Measurements from ENCODE around the gene AOC1.
"Not testable (repeated sequence)": the region's sequence is repeated elsewhere in the genome, so short reads cannot be mapped to it uniquely, and the experiment has no call there.

AOC1 gene

GRCh38 chr7:150909200-150909995 is 57.1 kb downstream of the AOC1 start:
- Histone ChIP-seq H3K27me3 (ENCODE audit: control insufficient read depth, insufficient read depth, low read length) (peaks cover 15% of the 10 kb centered on the region), H3K4me1 (ENCODE audit: control insufficient read depth, insufficient read depth, low read length) (peaks cover under 1% of the 10 kb centered on the region), H3K4me3 (ENCODE audit: low read length) (no peak overlapping the region), H3K36me3 (ENCODE audit: control insufficient read depth, insufficient read depth, low read length) (no peaks in the 10 kb centered on the region), H3K9me3 (ENCODE audit: control insufficient read depth, low read length) (no peaks in the 10 kb centered on the region), H3K9ac (ENCODE audit: low read length) (no peak overlapping the region)

DNA sequence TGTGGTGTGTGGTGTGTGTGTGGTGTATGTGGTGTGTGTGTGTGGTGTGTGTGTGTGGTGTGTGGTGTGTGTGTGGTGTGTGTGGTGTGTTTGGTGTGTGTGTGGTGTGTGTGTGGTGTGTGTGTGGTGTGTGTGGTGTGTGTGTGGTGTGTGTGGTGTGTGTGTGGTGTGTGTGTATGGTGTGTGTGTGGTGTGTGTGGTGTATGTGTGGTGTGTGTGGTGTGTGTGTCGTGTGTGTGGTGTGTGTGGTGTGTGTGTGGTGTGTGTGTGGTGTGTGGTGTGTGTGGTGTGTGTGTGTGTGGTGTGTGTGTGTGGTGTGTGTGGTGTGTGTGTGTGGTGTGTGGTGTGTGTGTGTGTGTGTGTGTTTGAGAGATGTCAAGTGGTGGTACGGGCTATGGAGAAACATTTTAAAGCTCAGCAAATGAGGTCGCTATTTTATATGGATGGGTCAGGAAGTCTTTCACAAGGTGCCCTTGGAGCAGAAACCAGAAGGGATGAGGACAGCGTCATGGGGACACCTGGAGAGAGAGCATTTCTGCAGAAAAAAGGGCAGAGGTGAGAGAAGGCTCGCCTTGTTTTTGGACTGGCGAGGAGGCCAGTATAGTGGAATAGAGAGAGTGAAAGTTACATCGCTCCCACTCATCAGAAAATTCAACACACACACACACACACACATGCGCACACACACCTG is 58.1 kb downstream of the AOC1 start:
- H3K36me3 ChIP-seq (ENCODE audit: control insufficient read depth, insufficient read depth, low read length); H3K4me3 ChIP-seq (ENCODE audit: low read length); H3K9me3 ChIP-seq (ENCODE audit: control insufficient read depth, low read length); H3K4me1 ChIP-seq (ENCODE audit: control insufficient read depth, insufficient read depth, low read length); H3K9ac ChIP-seq (ENCODE audit: low read length): not testable (repeated sequence)
- peaks cover 15% of the 10 kb centered on the region for H3K27me3 ChIP-seq (ENCODE audit: control insufficient read depth, insufficient read depth, low read length)

DNA sequence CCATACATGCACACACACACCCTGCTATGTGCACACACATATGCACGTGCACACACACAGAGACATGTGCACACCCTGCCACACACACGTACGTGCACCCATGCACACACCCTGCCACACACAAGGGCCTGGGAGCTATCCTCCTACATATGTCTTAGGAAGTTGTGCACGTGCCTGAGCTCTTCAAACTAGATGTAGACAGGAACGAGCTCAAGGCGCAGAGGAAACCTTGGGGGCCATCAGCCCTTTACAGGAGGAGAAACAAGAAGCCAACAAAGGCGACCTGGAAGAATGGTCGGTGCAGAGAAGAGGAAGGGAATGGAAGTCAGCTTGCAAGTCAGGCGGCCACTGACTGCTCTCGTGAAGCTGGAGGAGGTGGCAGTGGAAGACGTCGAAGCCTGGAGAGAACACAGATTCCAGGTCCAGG is 58.7 kb downstream of the AOC1 start:
- H3K9ac ChIP-seq (ENCODE audit: low read length): no peak overlapping the region
- no peaks in the 10 kb centered on the region for H3K4me1 ChIP-seq (ENCODE audit: control insufficient read depth, insufficient read depth, low read length)
- peaks cover 10% of the 10 kb centered on the region for H3K27me3 ChIP-seq (ENCODE audit: control insufficient read depth, insufficient read depth, low read length)
- H3K9me3 ChIP-seq (ENCODE audit: control insufficient read depth, low read length): no peaks in the 10 kb centered on the region
- H3K4me3 ChIP-seq (ENCODE audit: low read length): no peak overlapping the region
- H3K36me3 ChIP-seq (ENCODE audit: control insufficient read depth, insufficient read depth, low read length): no peaks in the 10 kb centered on the region

Data from mucosa of stomach (tissue), 1 donor.